ENCODE results near the gene STX2.

GRCh38 chr12:130799051-130799450 lies 40.0 kb downstream of the STX2 start:
- no peak for TF ChIP-seq POLR2AphosphoS5 (IDR thresholded peaks at IDR 0.05)
- TF ChIP-seq CTCF (IDR thresholded peaks at IDR 0.05), result no peak
- TF ChIP-seq POLR2A (IDR thresholded peaks at IDR 0.05), result no peak

Data from prostate gland (tissue), 2 donors.